ENCODE data around the gene HK1. TPM values are rescaled to one million over a fixed set of nuclear protein-coding genes. Genes with fewer than 3 reads are reported as not detected.

HK1 gene
- total and polyA plus RNA-seq, 10 donors: 19.0 to 108 (median 63.4) TPM

DNA sequence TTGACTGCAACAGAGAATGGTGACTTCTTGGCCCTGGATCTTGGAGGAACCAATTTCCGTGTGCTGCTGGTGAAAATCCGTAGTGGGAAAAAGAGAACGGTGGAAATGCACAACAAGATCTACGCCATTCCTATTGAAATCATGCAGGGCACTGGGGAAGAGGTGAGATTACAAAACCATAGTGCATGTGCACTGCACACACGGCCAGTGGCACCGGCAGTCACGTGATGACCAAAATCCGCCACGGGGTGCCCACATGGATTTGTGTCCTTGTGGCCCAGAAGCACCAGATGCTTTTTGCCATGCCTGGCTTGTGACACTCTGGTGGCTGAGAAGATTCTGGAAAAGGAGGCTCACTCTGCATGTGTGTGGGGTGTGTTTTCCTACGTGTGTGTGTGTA is 106.0 kb downstream of the HK1 start:
- intact Hi-C loops (cut with DNase I; ENCODE audit: low total_unique reads): no loop called here
- DNase-seq: no peak
- Histone ChIP-seq H3K9me3 (no peaks in the 10 kb centered on the region), H3K27ac (no peak overlapping the region), H3K27me3 (replicated peaks in 1 of 7) (no peaks in the 10 kb centered on the region), H3K4me1 (no peaks in the 10 kb centered on the region), H3K4me3 (no peak overlapping the region), H3K36me3 (peaks cover 13 to 100% (median 95%) of the 10 kb centered on the region in 6 donors)
- no peak for TF ChIP-seq POLR2A (IDR thresholded peaks at IDR 0.05)
- TF ChIP-seq POLR2AphosphoS5 (IDR thresholded peaks at IDR 0.05): no peak
- TF ChIP-seq, protein P1, sequence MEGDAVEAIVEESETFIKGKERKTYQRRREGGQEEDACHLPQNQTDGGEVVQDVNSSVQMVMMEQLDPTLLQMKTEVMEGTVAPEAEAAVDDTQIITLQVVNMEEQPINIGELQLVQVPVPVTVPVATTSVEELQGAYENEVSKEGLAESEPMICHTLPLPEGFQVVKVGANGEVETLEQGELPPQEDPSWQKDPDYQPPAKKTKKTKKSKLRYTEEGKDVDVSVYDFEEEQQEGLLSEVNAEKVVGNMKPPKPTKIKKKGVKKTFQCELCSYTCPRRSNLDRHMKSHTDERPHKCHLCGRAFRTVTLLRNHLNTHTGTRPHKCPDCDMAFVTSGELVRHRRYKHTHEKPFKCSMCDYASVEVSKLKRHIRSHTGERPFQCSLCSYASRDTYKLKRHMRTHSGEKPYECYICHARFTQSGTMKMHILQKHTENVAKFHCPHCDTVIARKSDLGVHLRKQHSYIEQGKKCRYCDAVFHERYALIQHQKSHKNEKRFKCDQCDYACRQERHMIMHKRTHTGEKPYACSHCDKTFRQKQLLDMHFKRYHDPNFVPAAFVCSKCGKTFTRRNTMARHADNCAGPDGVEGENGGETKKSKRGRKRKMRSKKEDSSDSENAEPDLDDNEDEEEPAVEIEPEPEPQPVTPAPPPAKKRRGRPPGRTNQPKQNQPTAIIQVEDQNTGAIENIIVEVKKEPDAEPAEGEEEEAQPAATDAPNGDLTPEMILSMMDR (IDR thresholded peaks at IDR 0.05 in 8 of 11, conservative IDR thresholded peaks at IDR 0.05 in 3 of 11): no peak
- 94 to 98% (median 94%) methylated on average over 10 of the region's 10 CpGs for WGBS, 5 donors

DNA sequence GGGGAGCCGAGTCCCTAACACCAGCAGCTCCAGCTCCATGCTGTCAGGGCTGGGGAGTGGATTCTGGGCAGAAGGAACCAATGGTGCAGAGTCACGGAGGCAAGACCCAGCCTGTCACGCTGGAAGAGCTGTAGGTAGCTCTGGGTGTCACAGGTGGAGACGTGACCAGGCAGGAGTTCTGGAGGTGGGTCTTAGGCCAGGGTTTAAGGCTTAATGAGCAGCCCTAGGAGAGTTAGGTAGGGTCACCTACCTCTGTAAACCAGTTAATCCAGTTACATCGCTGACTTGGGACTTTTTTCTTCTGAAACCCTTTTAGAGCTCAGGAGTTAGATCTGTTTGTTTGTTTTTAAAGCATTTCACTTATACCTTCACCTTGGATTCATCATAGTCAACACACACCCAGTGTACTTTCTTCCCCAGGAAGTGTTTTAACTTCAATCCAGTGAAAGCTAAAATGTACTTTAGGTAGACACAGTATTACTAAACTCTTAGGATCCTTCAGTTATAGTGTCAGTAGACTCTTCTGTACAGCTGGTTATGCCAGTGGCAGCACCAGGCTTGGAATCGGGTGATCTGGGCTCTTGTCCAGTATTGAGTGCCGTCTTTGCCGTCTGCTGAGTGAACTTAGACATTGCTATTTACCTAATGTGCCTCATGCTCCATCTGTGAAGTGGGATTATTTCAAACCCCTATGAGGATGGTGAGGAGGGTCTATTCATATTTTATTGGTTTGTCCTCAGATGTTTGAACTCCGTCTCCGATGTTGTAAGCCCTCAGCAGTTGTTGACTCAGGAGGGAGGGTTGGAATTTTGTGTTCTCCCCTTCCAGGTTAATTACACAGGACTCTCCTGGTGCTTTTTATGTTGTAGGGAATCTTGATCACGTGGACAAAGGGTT is 107.4 kb downstream of the HK1 start:
- Histone ChIP-seq H3K4me1 (peaks cover 0 to 11% (median 0%) of the 10 kb centered on the region in 6 donors), H3K4me3 (no peak overlapping the region), H3K9me3 (no peaks in the 10 kb centered on the region), H3K27ac (no peak overlapping the region), H3K27me3 (replicated peaks in 1 of 7) (no peaks in the 10 kb centered on the region), H3K36me3 (peaks cover 13 to 100% (median 93%) of the 10 kb centered on the region in 6 donors)
- WGBS, 5 donors: 94 to 97% (median 95%) methylated on average over 11 of the region's 11 CpGs
- DNase-seq: no peak
- intact Hi-C loops (cut with DNase I; ENCODE audit: low total_unique reads): no loop called here
- TF ChIP-seq POLR2A (IDR thresholded peaks at IDR 0.05) (no peak), POLR2AphosphoS5 (IDR thresholded peaks at IDR 0.05) (no peak)
- TF ChIP-seq, protein P1 (IDR thresholded peaks at IDR 0.05 in 8 of 11, conservative IDR thresholded peaks at IDR 0.05 in 3 of 11): no peak

DNA sequence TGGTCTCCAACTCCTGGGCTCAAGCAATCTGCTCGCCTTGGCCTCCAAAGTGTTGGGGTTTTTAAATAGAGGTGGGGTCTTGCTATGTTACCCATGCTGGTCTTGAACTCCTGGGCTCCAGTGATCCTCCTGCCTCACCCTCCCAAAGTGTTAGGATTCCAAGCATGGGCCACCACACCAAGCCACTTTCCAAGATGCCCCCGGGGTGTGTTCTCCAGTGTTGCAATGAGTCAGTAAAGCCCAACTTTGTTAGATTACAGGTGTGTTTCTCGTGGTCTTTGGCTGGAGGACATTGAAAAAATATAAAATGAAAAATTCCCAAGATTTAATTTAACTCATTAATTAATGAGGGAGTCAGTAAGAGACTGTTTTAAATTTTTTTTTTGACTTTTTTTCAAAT is 109.2 kb downstream of the HK1 start:
- no peak for DNase-seq
- Histone ChIP-seq H3K36me3 (peaks cover 11 to 99% (median 88%) of the 10 kb centered on the region in 6 donors), H3K4me3 (no peak overlapping the region), H3K4me1 (peaks cover 0 to 19% (median 7%) of the 10 kb centered on the region in 6 donors), H3K27ac (no peak overlapping the region), H3K9me3 (no peaks in the 10 kb centered on the region), H3K27me3 (replicated peaks in 1 of 7) (no peaks in the 10 kb centered on the region)
- TF ChIP-seq, protein P1 (IDR thresholded peaks at IDR 0.05 in 8 of 11, conservative IDR thresholded peaks at IDR 0.05 in 3 of 11): no peak
- TF ChIP-seq POLR2A (IDR thresholded peaks at IDR 0.05): no peak
- no peak for TF ChIP-seq POLR2AphosphoS5 (IDR thresholded peaks at IDR 0.05)
- WGBS, 5 donors: 88 to 100% (median 93%) methylated on average over 3 of the region's 3 CpGs
- intact Hi-C loops (cut with DNase I; ENCODE audit: low total_unique reads): no loop called here

DNA sequence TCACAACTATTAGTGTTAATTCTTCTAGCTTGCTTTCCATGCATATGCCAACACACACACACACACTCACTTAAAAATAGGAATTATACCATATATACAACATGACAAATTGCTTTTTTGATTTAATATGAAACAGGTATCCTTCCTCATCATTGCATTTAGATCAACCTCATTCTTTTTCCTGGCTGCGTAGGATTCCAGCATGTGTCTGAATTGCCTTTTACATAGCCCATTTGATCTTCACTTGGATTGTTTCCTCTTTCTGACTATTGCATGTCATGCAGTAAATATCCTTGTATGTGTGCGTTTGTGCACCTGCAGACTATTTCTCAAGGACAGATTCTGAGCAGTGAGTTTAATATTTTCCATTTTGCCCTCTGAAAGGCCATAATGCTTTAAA is 110.2 kb downstream of the HK1 start:
- TF ChIP-seq, protein P1 (IDR thresholded peaks at IDR 0.05 in 8 of 11, conservative IDR thresholded peaks at IDR 0.05 in 3 of 11): no peak
- TF ChIP-seq POLR2AphosphoS5 (IDR thresholded peaks at IDR 0.05) (no peak), POLR2A (IDR thresholded peaks at IDR 0.05) (no peak)
- no peak for DNase-seq
- peaks cover 7 to 99% (median 82%) of the 10 kb centered on the region in 6 donors for H3K36me3 ChIP-seq
- H3K27me3 ChIP-seq (replicated peaks in 1 of 7): no peaks in the 10 kb centered on the region
- no peak overlapping the region for H3K4me3 ChIP-seq
- H3K27ac ChIP-seq: no peak overlapping the region
- intact Hi-C loops (cut with DNase I; ENCODE audit: low total_unique reads): no loop called here
- no peaks in the 10 kb centered on the region for H3K9me3 ChIP-seq
- 91 to 96% (median 95%) methylated on average over 2 of the region's 2 CpGs for WGBS, 5 donors
- peaks cover 0 to 23% (median 8%) of the 10 kb centered on the region in 6 donors for H3K4me1 ChIP-seq
